Endothelial cell of umbilical vein (primary cell): ENCODE measurements around the gene RAC3. TPM values are rescaled to one million over a fixed set of nuclear protein-coding genes. Genes with fewer than 3 reads are reported as not detected.

Experiments used
- BruUV-seq: library from RNA; stranded (reverse); fragments of 400-500 nt; replicated peaks from 2 replicates; lab custom pipeline; 2021; lab: Mats Ljungman, UMichigan
- CTCF ChIA-PET: fragments of 300-600, 350-600 bp; sonication (Branson Sonifier 250); formaldehyde crosslinking; loops from one replicate; lab custom pipeline; 2021; ENCODE audit warnings: antibody characterized with exemption, inconsistent platforms; lab: Charles Lee
- POLR2A ChIA-PET: fragments of 300-600, 350-600 bp; sonication (Branson Sonifier 250); formaldehyde crosslinking; loops from one replicate; lab custom pipeline; 2021; ENCODE audit warnings: antibody characterized with exemption, inconsistent platforms; lab: Charles Lee
- DNase-seq: peaks from one replicate; pipeline ENCODE4 v3.0.0-alpha.2; 2011; ENCODE audit warnings: low read depth, low spot score
- FAIRE-seq: peaks from 2 replicates; lab custom pipeline; 2011; peaks lifted over from hg19 to GRCh38; lab: Jason Lieb, UNC
- H2AFZ ChIP-seq: 2 replicates; pipeline ENCODE4 v1.6.0; 2012; ENCODE audit warnings: low read depth, low read length, control low read depth, inconsistent platforms
- H3K27ac ChIP-seq: 2 replicates; pipeline ENCODE4 v1.5.1; 2011; ENCODE audit warnings: low read depth, mild to moderate bottlenecking, control low read depth, low read length, moderate library complexity; ENCODE audit not compliant: insufficient read depth
- H3K27me3 ChIP-seq, 2 experiments: 2 replicates each; pipeline versions ENCODE4 v1.6.0 to v1.6.1; 2011; ENCODE audit warnings: low read length in 2 of 2, mixed read lengths in 1 of 2; ENCODE audit not compliant: control insufficient read depth in 2 of 2, insufficient read depth in 2 of 2
- H3K36me3 ChIP-seq, 2 experiments: 2 replicates in 1 of 2; 3 replicates in 1 of 2; pipeline ENCODE4 v1.5.1; 2011; ENCODE audit warnings: low read length in 2 of 2, mild to moderate bottlenecking in 1 of 2, moderate library complexity in 1 of 2; ENCODE audit not compliant: control insufficient read depth in 2 of 2, insufficient read depth in 2 of 2; ENCODE audit errors: extremely low read depth in 1 of 2
- H3K4me1 ChIP-seq: 3 replicates; pipeline ENCODE4 v1.5.1; 2011; ENCODE audit warnings: mild to moderate bottlenecking, low read length; ENCODE audit not compliant: control insufficient read depth, insufficient read depth; ENCODE audit errors: extremely low read depth
- H3K4me2 ChIP-seq: 2 replicates; pipeline ENCODE4 v1.6.1; 2011; ENCODE audit warnings: low read length, control low read depth, mixed read lengths; ENCODE audit not compliant: insufficient read depth
- H3K4me3 ChIP-seq, 3 experiments: fragments of 200-600 bp in 1 of 3; sonication (generic), shearing (Covaris generic) in 1 of 3; replicated peaks in 1 of 3; 2 replicates each; pipeline ENCODE4 v1.5.1; 2011 to 2016; ENCODE audit warnings: control low read depth in 3 of 3, low read length in 3 of 3, mild to moderate bottlenecking in 2 of 3, inconsistent platforms in 1 of 3, low read depth in 1 of 3, moderate library complexity in 1 of 3; ENCODE audit not compliant: insufficient read depth in 1 of 3
- H3K79me2 ChIP-seq: 2 replicates; pipeline ENCODE4 v1.6.0; 2012; ENCODE audit warnings: low read length, inconsistent platforms; ENCODE audit not compliant: control insufficient read depth, insufficient read depth
- H3K9ac ChIP-seq: replicated peaks from 2 replicates; pipeline ENCODE3; 2011; ENCODE audit warnings: low read length, control low read depth; ENCODE audit not compliant: insufficient read depth; ENCODE audit errors: extremely low read depth
- H3K9me1 ChIP-seq: replicated peaks from 3 replicates; pipeline ENCODE4 v1.6.0; 2011; ENCODE audit warnings: mild to moderate bottlenecking, low read length; ENCODE audit not compliant: control insufficient read depth, insufficient read depth; ENCODE audit errors: extremely low read depth
- H3K9me3 ChIP-seq: replicated peaks from 2 replicates; pipeline ENCODE4 v1.5.1; 2012; ENCODE audit warnings: low read length, inconsistent platforms; ENCODE audit not compliant: control insufficient read depth, insufficient read depth
- H4K20me1 ChIP-seq: replicated peaks from 2 replicates; pipeline ENCODE3; 2011; ENCODE audit warnings: mild to moderate bottlenecking, low read length; ENCODE audit not compliant: control insufficient read depth, insufficient read depth; ENCODE audit errors: extremely low read depth
- CTCF ChIP-seq, 2 donors: IDR thresholded peaks; 1 replicate in 1 of 2; 2 replicates in 1 of 2; pipeline ENCODE4 v1.5.1; 2011; ENCODE audit warnings: low read length in 2 of 2, mild to moderate bottlenecking in 2 of 2, moderate library complexity in 2 of 2, control low read depth in 1 of 2, inconsistent platforms in 1 of 2, low read depth in 1 of 2; ENCODE audit not compliant: insufficient read depth in 1 of 2; ENCODE audit errors: extremely low read depth in 1 of 2
- FOS ChIP-seq: IDR thresholded peaks from 2 replicates; pipeline ENCODE4 v1.6.1; 2011; ENCODE audit warnings: mild to moderate bottlenecking, low read length, moderate library complexity, borderline replicate concordance; ENCODE audit not compliant: insufficient read depth
- GATA2 ChIP-seq: IDR thresholded peaks from 2 replicates; pipeline ENCODE4 v1.7.0; 2011; ENCODE audit warnings: low read depth, mild to moderate bottlenecking, moderate library complexity, mixed read lengths, low read length; ENCODE audit not compliant: insufficient read length, insufficient read depth
- JUN ChIP-seq: IDR thresholded peaks from 2 replicates; pipeline ENCODE4 v1.6.1; 2011; ENCODE audit warnings: borderline replicate concordance, low read depth; ENCODE audit not compliant: insufficient read length, insufficient read depth
- MAX ChIP-seq: IDR thresholded peaks from 2 replicates; pipeline ENCODE4 v1.6.1; 2011; ENCODE audit not compliant: insufficient read depth, insufficient read length
- MYC ChIP-seq: IDR thresholded peaks from one replicate; pipeline ENCODE4 v1.6.1; 2011; ENCODE audit warnings: mild to moderate bottlenecking, low read depth, low read length
- POLR2AphosphoS5 ChIP-seq: IDR thresholded peaks from 2 replicates; pipeline ENCODE4 v1.6.1; 2012; ENCODE audit warnings: low read depth, mild to moderate bottlenecking, control low read depth, low read length, moderate library complexity; ENCODE audit not compliant: insufficient read depth
- dilution Hi-C: fragments of 300-500 bp; cut with MboI; formaldehyde crosslinking; loops from one replicate; pipeline ENCODE4 v1.15.0; 2019; ENCODE audit warnings: low sequenced_read_pairs; ENCODE audit not compliant: extremely low pct_ligation_motif_present
- intact Hi-C: fragments of 100-400 bp; cut with micrococcal nuclease; formaldehyde crosslinking; loops from one replicate; pipeline ENCODE4 v1.10.0; 2022
- polyA plus RNA-seq, 4 experiments: library from polyadenylated mRNA; depleted of rRNA in 3 of 4; stranded (reverse) in 3 of 4; unstranded in 1 of 4; fragments of >200 nt; gene quantifications; 2 replicates each; pipeline versions ENCODE4 v1.2.1 to v1.2.3, GENCODE V29; 2011 to 2012; ENCODE audit warnings: missing spikeins in 1 of 4
- total RNA-seq: library from RNA; stranded (reverse); gene quantifications from 2 replicates; pipeline ENCODE4 v1.2.3, GENCODE V29; 2021

RAC3 gene
- total and polyA plus RNA-seq, 2 donors (not counting 3 experiments of a cell fraction or from before 2014, with no cell fraction given): 34.1 to 56.0 TPM

DNA sequence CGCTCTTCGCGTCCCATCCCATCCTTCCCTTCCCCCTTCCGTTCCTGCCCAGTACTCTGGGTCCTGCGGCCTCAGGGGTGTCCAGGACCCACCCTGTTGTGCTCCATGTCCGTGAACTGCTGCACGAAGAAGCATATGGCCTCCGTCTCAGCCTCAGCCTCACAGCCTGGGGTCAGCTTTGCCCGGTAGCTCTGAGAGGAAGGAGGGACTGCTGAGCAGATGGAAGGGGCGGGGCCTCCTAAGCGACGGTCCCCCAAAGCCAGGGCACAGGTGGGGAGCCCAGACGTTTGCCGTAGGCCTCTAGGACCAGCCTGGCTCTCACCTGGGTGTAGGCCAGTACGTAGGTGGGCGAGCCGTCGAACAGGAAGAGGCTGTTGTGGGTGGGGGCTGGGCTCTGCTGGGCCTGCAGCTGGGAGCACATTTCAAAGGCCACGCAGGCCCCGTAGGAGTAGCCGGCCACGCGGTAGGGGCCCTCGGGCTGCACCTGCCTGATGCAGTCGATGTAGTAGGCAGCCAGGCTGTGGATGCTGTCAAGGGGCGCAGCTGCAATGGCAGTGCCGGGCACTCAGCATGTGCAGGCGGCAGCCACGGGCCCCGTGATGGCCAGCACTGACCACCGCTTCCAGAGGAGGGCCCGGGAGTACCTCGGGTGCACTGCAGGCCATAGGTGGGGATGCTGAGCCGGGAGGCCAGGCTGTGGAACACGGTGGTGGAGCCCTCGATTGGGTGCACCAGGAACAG, 48.7 kb downstream of the RAC3 start:
- POLR2A ChIA-PET: no interaction called here
- TF ChIP-seq JUN (no peak), POLR2AphosphoS5 (no peak), GATA2 (no peak), MAX (no peak), MYC (no peak), CTCF (IDR thresholded peaks at IDR 0.05; ENCODE audit: extremely low read depth in 1 of 2, insufficient read depth in 1 of 2, low read depth in 1 of 2, low read length in 2 of 2) (no peak), FOS (no peak)
- peaks cover 32 to 53% of the 10 kb centered on the region in 2 experiments for H3K36me3 ChIP-seq
- H2AFZ ChIP-seq: no peak overlapping the region
- H3K4me3 ChIP-seq: no peak overlapping the region
- H3K27ac ChIP-seq: no peak overlapping the region
- H3K4me2 ChIP-seq: no peak overlapping the region
- H3K4me1 ChIP-seq: no peaks in the 10 kb centered on the region
- dilution Hi-C loops: no loop called here
- no peaks in the 10 kb centered on the region for H3K9me3 ChIP-seq
- H3K79me2 ChIP-seq: no peaks in the 10 kb centered on the region
- CTCF ChIA-PET: no interaction called here
- DNase-seq: no peak
- BruUV-seq: no TSS peak
- H4K20me1 ChIP-seq: no peaks in the 10 kb centered on the region
- FAIRE-seq: no peak
- intact Hi-C loops: no loop called here
- no peaks in the 10 kb centered on the region for H3K27me3 ChIP-seq
- H3K9ac ChIP-seq: no peak overlapping the region
- H3K9me1 ChIP-seq: no peaks in the 10 kb centered on the region
